GM18873 (cell line): ENCODE results near the gene ABCC3.

Experiments used
- ATAC-seq: cut with Tn5 transposase; IDR thresholded peaks from one replicate; pipeline ENCODE4 v1.9.1; 2021; ENCODE audit warnings: mild to moderate bottlenecking, moderate library complexity, moderate number of reproducible peaks; ENCODE audit not compliant: unreplicated experiment, low FRiP score

The ABCC3 gene

GRCh38 chr17:50682938-50683337 lies 48.3 kb downstream of the ABCC3 start:
- ATAC-seq = no peak

- ATAC-seq = no peak
Measured at GRCh38 chr17:50683434-50684287, 49.0 kb downstream of the ABCC3 start.

GRCh38 chr17:50684288-50684611 lies 49.6 kb downstream of the ABCC3 start:
- no peak for ATAC-seq

- no peak for ATAC-seq
Measured at GRCh38 chr17:50684612-50685333, 50.1 kb downstream of the ABCC3 start.

- no peak for ATAC-seq
Measured at GRCh38 chr17:50685334-50685665, 50.6 kb downstream of the ABCC3 start.

GRCh38 chr17:50685691-50686493 lies 51.2 kb downstream of the ABCC3 start:
- ATAC-seq = no peak

- no peak for ATAC-seq
Measured at GRCh38 chr17:50686494-50687199, 52.0 kb downstream of the ABCC3 start.

GRCh38 chr17:50687200-50688066 lies 52.8 kb downstream of the ABCC3 start:
- no peak for ATAC-seq

GRCh38 chr17:50688245-50688644 lies 53.6 kb downstream of the ABCC3 start:
- no peak for ATAC-seq

GRCh38 chr17:50689251-50689650 lies 54.6 kb downstream of the ABCC3 start:
- ATAC-seq = no peak

- ATAC-seq = no peak
Measured at GRCh38 chr17:50689956-50690886, 55.5 kb downstream of the ABCC3 start.

GRCh38 chr17:50690887-50691549 lies 56.3 kb downstream of the ABCC3 start:
- no peak for ATAC-seq

GRCh38 chr17:50691550-50692447 lies 57.1 kb downstream of the ABCC3 start:
- no peak for ATAC-seq

GRCh38 chr17:50692448-50693035 lies 57.9 kb downstream of the ABCC3 start:
- no peak for ATAC-seq

- ATAC-seq = no peak
Measured at GRCh38 chr17:50693036-50693682, 58.5 kb downstream of the ABCC3 start.

- ATAC-seq = no peak
Measured at GRCh38 chr17:50696365-50696879, 61.7 kb downstream of the ABCC3 start.
